Naive thymus-derived CD4-positive, alpha-beta T cell (primary cell): ENCODE data around the gene CASR. TPM values are rescaled to one million over a fixed set of nuclear protein-coding genes. Genes with fewer than 3 reads are reported as not detected.
"Not testable (repeated sequence)": the region's sequence is repeated elsewhere in the genome, so short reads cannot be mapped to it uniquely, and the experiment has no call there.

ENCODE experiments used
- ATAC-seq: fragments of 150-1000 bp; cut with Tn5 transposase; 2 replicates; pipeline ENCODE4 v1.10.0; 2021; ENCODE audit warnings: mild to moderate bottlenecking, moderate library complexity
- CTCF ChIA-PET: fragments of 350-600 bp; sonication (Branson Sonifier 250); formaldehyde crosslinking; loops from one replicate; lab custom pipeline; 2021; ENCODE audit warnings: antibody characterized with exemption; lab: Charles Lee
- POLR2A ChIA-PET: fragments of 350-600 bp; sonication (Branson Sonifier 250); formaldehyde crosslinking; loops from one replicate; lab custom pipeline; 2021; ENCODE audit warnings: antibody characterized with exemption, inconsistent platforms; lab: Charles Lee
- DNase-seq, 9 donors: peaks; one replicate each; pipeline versions ENCODE4 v3.0.0 to v3.0.0-alpha.2; 2020 to 2022; ENCODE audit warnings: mixed read lengths in 1 of 9
- H3K27ac ChIP-seq: one replicate; pipeline ENCODE4 v1.7.0; 2013; ENCODE audit warnings: mild to moderate bottlenecking, low read depth, low read length, moderate library complexity
- H3K27me3 ChIP-seq, 2 donors: one replicate each; pipeline ENCODE4 v1.7.0; 2013; ENCODE audit warnings: low read length in 2 of 2, mild to moderate bottlenecking in 2 of 2, moderate library complexity in 2 of 2; ENCODE audit not compliant: control insufficient read depth in 2 of 2, insufficient read depth in 2 of 2
- H3K36me3 ChIP-seq, 3 experiments: 1 replicate in 2 of 3; 2 replicates in 1 of 3; pipeline ENCODE4 v1.7.0; 2013; ENCODE audit warnings: low read length in 3 of 3, mild to moderate bottlenecking in 3 of 3, moderate library complexity in 1 of 3; ENCODE audit not compliant: insufficient read depth in 3 of 3, control insufficient read depth in 2 of 3
- H3K4me1 ChIP-seq, 2 donors: one replicate each; pipeline ENCODE4 v1.7.0; 2013; ENCODE audit warnings: low read length in 2 of 2, mild to moderate bottlenecking in 2 of 2, moderate library complexity in 1 of 2; ENCODE audit not compliant: control insufficient read depth in 2 of 2, insufficient read depth in 2 of 2
- H3K4me3 ChIP-seq: 2 replicates; pipeline ENCODE4 v1.7.0; 2013; ENCODE audit warnings: mild to moderate bottlenecking, low read length
- H3K9me3 ChIP-seq, 3 experiments: 1 replicate in 2 of 3; 2 replicates in 1 of 3; pipeline ENCODE4 v1.7.0; 2013; ENCODE audit warnings: low read length in 3 of 3; ENCODE audit not compliant: control insufficient read depth in 2 of 3
- H3K27ac Mint-ChIP-seq, 9 donors: one replicate each; pipeline ENCODE4 v1.8.0; 2020 to 2022; ENCODE audit warnings: mixed read lengths in 9 of 9, mild to moderate bottlenecking in 8 of 9, moderate library complexity in 5 of 9, inconsistent platforms in 2 of 9
- H3K27me3 Mint-ChIP-seq, 5 donors: one replicate each; pipeline ENCODE4 v1.8.0; 2021 to 2022; ENCODE audit warnings: mixed read lengths in 5 of 5, mild to moderate bottlenecking in 1 of 5
- H3K36me3 Mint-ChIP-seq, 5 donors: one replicate each; pipeline ENCODE4 v1.8.0; 2020 to 2022; ENCODE audit warnings: mixed read lengths in 5 of 5, mild to moderate bottlenecking in 3 of 5, inconsistent platforms in 1 of 5
- H3K4me1 Mint-ChIP-seq, 7 donors: one replicate each; pipeline ENCODE4 v1.8.0; 2020 to 2022; ENCODE audit warnings: mixed read lengths in 7 of 7, mild to moderate bottlenecking in 3 of 7, inconsistent platforms in 1 of 7
- H3K4me3 Mint-ChIP-seq, 10 donors: one replicate each; pipeline ENCODE4 v1.8.0; 2020 to 2022; ENCODE audit warnings: mild to moderate bottlenecking in 10 of 10, mixed read lengths in 10 of 10, moderate library complexity in 6 of 10, inconsistent platforms in 2 of 10
- H3K9me3 Mint-ChIP-seq, 11 donors: one replicate each; pipeline ENCODE4 v1.8.0; 2020 to 2022; ENCODE audit warnings: mixed read lengths in 11 of 11, mild to moderate bottlenecking in 4 of 11, inconsistent platforms in 1 of 11, moderate library complexity in 1 of 11
- intact Hi-C, 2 donors: fragments of 100-400 bp; cut with micrococcal nuclease; formaldehyde crosslinking; loops; one replicate each; pipeline ENCODE4 v1.15.1; 2023
- polyA plus RNA-seq, 2 donors: library from polyadenylated mRNA; unstranded; fragments of 300-500 nt; fragmentation: Illumina TruSeq; gene quantifications; one replicate each; pipeline ENCODE4 v1.2.3, GENCODE V29; 2021
- total RNA-seq, 6 experiments: library from RNA in 5 of 6; stranded (reverse) in 5 of 6; gene quantifications; 1 replicate in 5 of 6; 2 replicates in 1 of 6; pipeline ENCODE4 v1.2.3 and lab custom pipeline; 2021 to 2026

Gene CASR
- total and polyA plus RNA-seq, 7 experiments from 2014 or later = 0.02 TPM; not detected in 5

DNA sequence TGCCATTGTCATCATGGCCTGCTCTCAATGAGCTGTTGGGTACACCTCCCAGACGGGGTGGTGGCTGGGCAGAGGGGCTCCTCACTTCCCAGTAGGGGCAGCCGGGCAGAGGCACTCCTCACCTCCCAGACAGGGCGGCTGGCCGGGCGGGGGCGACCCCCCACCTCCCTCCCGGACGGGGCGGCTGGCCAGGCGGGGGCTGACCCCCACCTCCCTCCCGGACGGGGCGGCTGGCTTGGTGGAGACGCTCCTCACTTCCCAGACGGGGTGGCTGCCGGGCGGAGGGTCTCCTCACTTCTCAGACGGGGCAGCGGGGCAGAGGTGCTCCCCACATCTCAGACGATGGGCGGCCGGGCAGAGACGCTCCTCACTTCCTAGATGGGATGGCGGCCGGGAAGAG lies 18.0 kb downstream of the CASR start:
- H3K4me3 ChIP-seq, H3K4me3 Mint-ChIP-seq, H3K4me1 Mint-ChIP-seq, H3K4me1 ChIP-seq, H3K9me3 Mint-ChIP-seq, H3K27ac ChIP-seq, ATAC-seq, CTCF ChIA-PET, H3K36me3 Mint-ChIP-seq, H3K27me3 ChIP-seq, POLR2A ChIA-PET, H3K36me3 ChIP-seq, H3K27ac Mint-ChIP-seq, H3K9me3 ChIP-seq, DNase-seq, intact Hi-C loops: not testable (repeated sequence)
- H3K27me3 Mint-ChIP-seq = peaks cover 9 to 25% (median 12%) of the 10 kb centered on the region in 5 donors

GRCh38 chr3:122208579-122208978 lies 25.1 kb downstream of the CASR start:
- intact Hi-C loops = no loop called here
- CTCF ChIA-PET = no interaction called here
- POLR2A ChIA-PET = no interaction called here

DNA sequence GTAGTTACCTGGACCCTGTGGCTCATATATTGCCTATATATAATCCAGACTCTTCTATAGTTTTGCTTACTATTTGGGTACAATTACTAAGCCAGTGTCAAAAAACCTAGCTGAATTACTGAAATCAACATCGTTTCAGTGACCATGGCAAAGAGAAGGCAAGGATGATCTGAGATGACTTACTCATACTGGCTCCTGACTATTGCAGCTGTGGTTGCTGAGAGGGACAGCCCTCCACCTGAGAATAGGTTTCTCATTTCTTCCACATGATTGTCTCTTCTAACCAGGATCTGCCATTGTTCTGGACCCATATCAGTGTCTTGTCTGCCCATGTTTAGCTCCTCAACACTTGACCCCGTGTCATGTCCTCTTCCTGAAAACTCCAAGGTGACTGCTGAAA lies 30.2 kb downstream of the CASR start:
- no peak for DNase-seq
- no peaks in the 10 kb centered on the region for H3K4me1 Mint-ChIP-seq
- no peaks in the 10 kb centered on the region for H3K9me3 ChIP-seq
- H3K27ac Mint-ChIP-seq = no peak overlapping the region
- H3K9me3 Mint-ChIP-seq = peaks cover 0 to 3% (median 0%) of the 10 kb centered on the region in 11 donors
- no peak overlapping the region for H3K4me3 Mint-ChIP-seq
- no peaks in the 10 kb centered on the region for H3K27me3 ChIP-seq
- ATAC-seq = no peak
- intact Hi-C loops = no loop called here
- H3K36me3 Mint-ChIP-seq = no peaks in the 10 kb centered on the region
- H3K4me3 ChIP-seq = no peak overlapping the region
- no peaks in the 10 kb centered on the region for H3K4me1 ChIP-seq
- ChIA-PET POLR2A (no interaction called here), CTCF (no interaction called here)
- H3K27me3 Mint-ChIP-seq = peaks cover 18 to 42% (median 23%) of the 10 kb centered on the region in 5 donors
- no peaks in the 10 kb centered on the region for H3K36me3 ChIP-seq
- H3K27ac ChIP-seq = no peak overlapping the region

More at GRCh38 chr3:122208579-122208978, 25.1 kb downstream of the CASR start:
- H3K36me3 ChIP-seq = no peaks in the 10 kb centered on the region
- DNase-seq (no peak), ATAC-seq (no peak)
- peaks cover 12 to 34% (median 22%) of the 10 kb centered on the region in 5 donors for H3K27me3 Mint-ChIP-seq
- H3K9me3 ChIP-seq = no peaks in the 10 kb centered on the region
- no peaks in the 10 kb centered on the region for H3K27me3 ChIP-seq
- no peaks in the 10 kb centered on the region for H3K4me1 Mint-ChIP-seq
- H3K27ac Mint-ChIP-seq = no peak overlapping the region
- H3K36me3 Mint-ChIP-seq = no peaks in the 10 kb centered on the region
- no peak overlapping the region for H3K4me3 Mint-ChIP-seq
- peaks cover 0 to 5% (median 0%) of the 10 kb centered on the region in 11 donors for H3K9me3 Mint-ChIP-seq
- H3K4me1 ChIP-seq = no peaks in the 10 kb centered on the region
- H3K27ac ChIP-seq = no peak overlapping the region
- H3K4me3 ChIP-seq = no peak overlapping the region

DNA sequence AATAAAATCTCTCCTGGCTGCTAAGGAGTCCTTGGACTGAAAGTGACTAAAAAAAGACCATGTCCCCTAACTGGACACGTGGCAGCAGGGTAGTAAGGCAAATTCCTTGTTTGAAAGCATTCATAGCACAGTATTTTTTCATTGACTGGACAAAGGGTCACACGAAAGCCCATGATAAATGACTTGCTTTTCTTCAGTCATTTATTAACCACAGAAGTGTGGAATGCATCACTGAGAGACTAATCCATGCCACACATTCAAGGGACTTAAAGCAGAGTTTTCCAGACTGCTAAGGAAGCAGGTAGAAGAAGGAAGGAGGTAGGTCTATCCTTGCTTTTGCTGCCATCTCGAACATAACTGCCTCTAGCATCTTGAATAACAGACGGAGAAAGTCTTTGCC lies 31.2 kb downstream of the CASR start:
- ChIA-PET CTCF (no interaction called here), POLR2A (no interaction called here)
- Mint-ChIP-seq H3K27ac (no peak overlapping the region), H3K36me3 (no peaks in the 10 kb centered on the region), H3K4me3 (no peak overlapping the region), H3K9me3 (peaks cover 0 to 3% (median 0%) of the 10 kb centered on the region in 11 donors), H3K27me3 (peaks cover 23 to 40% (median 24%) of the 10 kb centered on the region in 5 donors), H3K4me1 (no peaks in the 10 kb centered on the region)
- H3K9me3 ChIP-seq = no peaks in the 10 kb centered on the region
- no peak for ATAC-seq
- H3K4me3 ChIP-seq = no peak overlapping the region
- intact Hi-C loops = no loop called here
- no peak for DNase-seq
- H3K27ac ChIP-seq = no peak overlapping the region
- H3K4me1 ChIP-seq = no peaks in the 10 kb centered on the region
- H3K27me3 ChIP-seq = no peaks in the 10 kb centered on the region
- no peaks in the 10 kb centered on the region for H3K36me3 ChIP-seq

DNA sequence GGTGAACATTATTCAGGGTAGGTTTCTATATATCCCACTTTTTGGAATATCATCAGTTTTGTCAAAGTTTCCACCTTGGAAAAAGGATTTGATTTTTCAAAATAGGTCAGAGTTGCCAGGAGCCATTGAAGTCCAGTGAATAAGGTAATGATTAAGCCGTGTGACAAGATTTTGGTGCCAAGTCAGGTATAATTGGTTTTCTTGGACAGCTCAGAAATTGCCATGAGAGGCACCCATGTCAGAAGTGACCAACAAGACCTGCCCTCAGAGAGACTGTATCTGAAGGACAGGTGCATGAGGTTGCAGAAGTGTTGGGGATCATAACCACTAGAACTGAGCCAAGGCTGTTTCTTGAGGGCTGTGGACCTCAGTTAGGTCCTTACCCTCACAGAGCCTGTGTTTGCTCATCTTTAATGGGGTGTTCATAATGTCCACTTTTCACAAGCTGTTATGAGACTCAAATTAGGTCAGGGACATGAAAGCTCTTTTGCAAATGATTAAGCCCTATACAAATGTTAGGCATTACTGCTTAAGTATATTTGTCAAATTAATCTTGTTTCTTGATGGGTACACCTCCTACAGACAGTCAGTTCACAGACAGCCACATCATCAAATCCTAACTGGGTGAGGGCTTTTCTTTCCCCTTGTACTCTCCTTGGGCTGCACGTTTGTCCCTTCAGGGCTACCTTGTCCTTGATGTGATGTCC lies 32.3 kb downstream of the CASR start:
- peaks cover 0 to 5% (median 0%) of the 10 kb centered on the region in 11 donors for H3K9me3 Mint-ChIP-seq
- CTCF ChIA-PET = no interaction called here

GRCh38 chr3:122217901-122218300 lies 34.4 kb downstream of the CASR start:
- no peaks in the 10 kb centered on the region for H3K36me3 Mint-ChIP-seq
- Histone ChIP-seq H3K4me1 (no peaks in the 10 kb centered on the region), H3K9me3 (no peaks in the 10 kb centered on the region), H3K27me3 (no peaks in the 10 kb centered on the region), H3K27ac (no peak overlapping the region), H3K36me3 (no peaks in the 10 kb centered on the region), H3K4me3 (no peak overlapping the region)
- H3K4me1 Mint-ChIP-seq = no peaks in the 10 kb centered on the region
- no peak overlapping the region for H3K27ac Mint-ChIP-seq
- ATAC-seq (no peak), DNase-seq (no peak)
- POLR2A ChIA-PET = no interaction called here
- intact Hi-C loops = no loop called here
- no peak overlapping the region for H3K4me3 Mint-ChIP-seq
- H3K27me3 Mint-ChIP-seq = peaks cover 32 to 51% (median 38%) of the 10 kb centered on the region in 5 donors
- CTCF ChIA-PET = no interaction called here
- H3K9me3 Mint-ChIP-seq = peaks cover 0 to 5% (median 0%) of the 10 kb centered on the region in 11 donors

More for the DNA sequence above, 32.3 kb downstream of the CASR start:
- Histone ChIP-seq H3K4me3 (no peak overlapping the region), H3K9me3 (no peaks in the 10 kb centered on the region), H3K4me1 (no peaks in the 10 kb centered on the region), H3K27ac (no peak overlapping the region), H3K27me3 (no peaks in the 10 kb centered on the region), H3K36me3 (no peaks in the 10 kb centered on the region)
- no peak for DNase-seq
- POLR2A ChIA-PET = no interaction called here
- H3K27me3 Mint-ChIP-seq = peaks cover 23 to 40% (median 29%) of the 10 kb centered on the region in 5 donors
- ATAC-seq = no peak
- no peak overlapping the region for H3K4me3 Mint-ChIP-seq
- no peaks in the 10 kb centered on the region for H3K4me1 Mint-ChIP-seq
- intact Hi-C loops = no loop called here
- H3K27ac Mint-ChIP-seq = no peak overlapping the region
- H3K36me3 Mint-ChIP-seq = no peaks in the 10 kb centered on the region
